ENCODE results near the gene ATG16L1. TPM values are rescaled to one million over a fixed set of nuclear protein-coding genes. Genes with fewer than 3 reads are reported as not detected.

ATG16L1 gene
- total and polyA plus RNA-seq, 8 donors, result 7.4 to 15.0 (median 10.5) TPM

GRCh38 chr2:233250985-233251305 is 528 bp upstream of the ATG16L1 start:
- peak overlapping the region in 2 of 4 donors; percentile 68 to 69 for H3K27ac ChIP-seq
- FAIRE-seq, result no peak

GRCh38 chr2:233252227-233252626 is 754 bp downstream of the ATG16L1 start:
- peak in 1 of 4 donors; percentile 1 for ATAC-seq
- intact Hi-C loops (cut with DNase I), result no loop called here
- no peak for DNase-seq
- 0 to 1% methylated on average over 18 of the region's 18 CpGs for WGBS, 2 donors
- FAIRE-seq, result no peak
- no peaks in the 10 kb centered on the region for H3K36me3 ChIP-seq
- H3K9me3 ChIP-seq, result no peaks in the 10 kb centered on the region
- H3K27ac ChIP-seq, result peak overlapping the region in 1 of 4 donors; percentile 76
- peak overlapping the region; percentile 65 to 98 (median 89) for H3K4me3 ChIP-seq
- no peak for TF ChIP-seq CTCF (IDR thresholded peaks at IDR 0.05)
- H3K4me1 ChIP-seq, result peaks cover 0 to 7% (median 6%) of the 10 kb centered on the region in 3 donors
- H3K27me3 ChIP-seq, result no peaks in the 10 kb centered on the region

More at GRCh38 chr2:233250985-233251305, 528 bp upstream of the ATG16L1 start:
- no peaks in the 10 kb centered on the region for H3K27me3 ChIP-seq
- H3K4me3 ChIP-seq, result peak overlapping the region in 2 of 4 donors; percentile 96 to 98
- no peak for DNase-seq
- peaks cover 0 to 7% (median 6%) of the 10 kb centered on the region in 3 donors for H3K4me1 ChIP-seq
- TF ChIP-seq CTCF (IDR thresholded peaks at IDR 0.05), result no peak
- intact Hi-C loops (cut with DNase I), result no loop called here
- no peaks in the 10 kb centered on the region for H3K9me3 ChIP-seq
- peak in 2 of 4 donors; percentile 3 to 8 for ATAC-seq
- no peaks in the 10 kb centered on the region for H3K36me3 ChIP-seq
- WGBS, 2 donors, result 36 to 47% methylated on average over 1 of the region's 1 CpG

- 85% methylated on average over 11 of the region's 11 CpGs for WGBS, 2 donors
Observed at GRCh38 chr2:233255151-233255550, 3.7 kb downstream of the ATG16L1 start.

GRCh38 chr2:233256048-233256447 is 4.6 kb downstream of the ATG16L1 start:
- Histone ChIP-seq H3K36me3 (peaks cover 3 to 12% (median 7%) of the 10 kb centered on the region in 3 donors), H3K9me3 (no peaks in the 10 kb centered on the region), H3K4me3 (no peak overlapping the region), H3K4me1 (peaks cover 0 to 7% (median 6%) of the 10 kb centered on the region in 3 donors), H3K27me3 (no peaks in the 10 kb centered on the region), H3K27ac (no peak overlapping the region)
- intact Hi-C loops (cut with DNase I), result no loop called here
- WGBS, 2 donors, result 66 to 70% methylated on average over 4 of the region's 4 CpGs
- FAIRE-seq (no peak), DNase-seq (no peak), ATAC-seq (no peak)
- TF ChIP-seq CTCF (IDR thresholded peaks at IDR 0.05), result no peak

More at GRCh38 chr2:233255151-233255550, 3.7 kb downstream of the ATG16L1 start:
- H3K36me3 ChIP-seq, result peaks cover 3 to 5% (median 4%) of the 10 kb centered on the region in 3 donors
- no peaks in the 10 kb centered on the region for H3K9me3 ChIP-seq
- no peak overlapping the region for H3K4me3 ChIP-seq
- peaks cover 0 to 7% (median 6%) of the 10 kb centered on the region in 3 donors for H3K4me1 ChIP-seq
- no peak overlapping the region for H3K27ac ChIP-seq
- intact Hi-C loops (cut with DNase I), result no loop called here
- FAIRE-seq (no peak), ATAC-seq (no peak), DNase-seq (no peak)
- no peaks in the 10 kb centered on the region for H3K27me3 ChIP-seq
- TF ChIP-seq CTCF (IDR thresholded peaks at IDR 0.05), result no peak

- TF ChIP-seq CTCF (IDR thresholded peaks at IDR 0.05), result no peak
- Histone ChIP-seq H3K4me1 (peaks cover 0 to 7% (median 0%) of the 10 kb centered on the region in 3 donors), H3K27me3 (no peaks in the 10 kb centered on the region), H3K9me3 (no peaks in the 10 kb centered on the region), H3K36me3 (peaks cover 3 to 30% (median 9%) of the 10 kb centered on the region in 3 donors), H3K27ac (no peak overlapping the region), H3K4me3 (no peak overlapping the region)
- WGBS, 2 donors, result 89% methylated on average over 2 of the region's 2 CpGs
- intact Hi-C loops (cut with DNase I), result no loop called here
- DNase-seq, result no peak
- FAIRE-seq, result no peak
- no peak for ATAC-seq
Observed at GRCh38 chr2:233258211-233258610, 6.7 kb downstream of the ATG16L1 start.
